ENCODE results near the gene DNAJC5. TPM values are rescaled to one million over a fixed set of nuclear protein-coding genes. Genes with fewer than 3 reads are reported as not detected.

Gene DNAJC5
- polyA plus RNA-seq, 1 donor (not counting 4 experiments of a cell fraction or from before 2014, with no cell fraction given) = 43.7 TPM

DNA sequence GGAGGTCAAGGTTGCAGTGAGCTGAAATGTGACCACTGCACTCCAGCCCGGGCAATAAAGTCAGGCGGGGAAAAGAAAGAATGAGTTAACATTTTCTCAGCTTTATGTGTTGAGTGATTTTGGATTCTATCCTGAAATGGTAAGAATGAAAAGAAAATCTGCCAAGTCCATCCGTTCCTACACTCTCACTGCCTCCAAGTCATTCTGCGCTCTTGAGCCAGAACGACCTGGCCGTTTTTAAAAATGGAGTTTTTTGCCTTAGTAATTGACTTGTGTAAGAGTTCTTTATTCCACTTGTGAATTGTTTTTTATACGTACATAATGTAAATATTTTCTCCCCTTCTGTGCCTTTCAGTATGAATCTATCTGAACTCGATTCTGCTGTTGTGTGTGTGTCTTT is 28.7 kb downstream of the DNAJC5 start:
- Histone ChIP-seq H4K20me1 (ENCODE audit: control insufficient read depth, extremely low read depth, insufficient read depth, low read length) (peaks cover 10% of the 10 kb centered on the region), H3K4me1 (ENCODE audit: control insufficient read depth, extremely low read depth, insufficient read depth, low read length) (no peaks in the 10 kb centered on the region), H3K9ac (ENCODE audit: control insufficient read depth, extremely low read depth, insufficient read depth, low read length) (no peak overlapping the region), H3K79me2 (ENCODE audit: control insufficient read depth, insufficient read depth, low read length) (peaks cover 77% of the 10 kb centered on the region), H3K27me3 (ENCODE audit: control insufficient read depth, extremely low read depth, insufficient read depth, low read length) (no peaks in the 10 kb centered on the region), H2AFZ (ENCODE audit: control insufficient read depth, low read length) (no peak overlapping the region), H3K36me3 (ENCODE audit: control insufficient read depth in 2 of 2, extremely low read depth in 1 of 2, insufficient read depth in 2 of 2, low read length in 2 of 2) (peaks cover 14 to 26% of the 10 kb centered on the region in 2 experiments), H3K9me3 (ENCODE audit: control insufficient read depth, low read depth, low read length) (no peaks in the 10 kb centered on the region), H3K27ac (ENCODE audit: control insufficient read depth, insufficient read depth, low read length) (no peak overlapping the region), H3K9me1 (ENCODE audit: control insufficient read depth, extremely low read depth, insufficient read depth, low read length) (no peaks in the 10 kb centered on the region), H3K4me2 (ENCODE audit: control insufficient read depth, extremely low read depth, insufficient read depth, low read depth, low read length) (no peak overlapping the region), H3K4me3 (ENCODE audit: control insufficient read depth in 2 of 3, extremely low read depth in 1 of 3, insufficient read depth in 2 of 3, low read depth in 1 of 3, low read length in 3 of 3) (no peak overlapping the region)
- FAIRE-seq (no peak), DNase-seq (ENCODE audit: low read depth, low spot score) (no peak)
- dilution Hi-C loops (cut with MboI; ENCODE audit: extremely low pct_ligation_motif_present, low sequenced_read_pairs) = no loop called here
- TF ChIP-seq EZH2 (IDR thresholded peaks at IDR 0.05; ENCODE audit: low read length) = no peak
- TF ChIP-seq, protein P1, sequence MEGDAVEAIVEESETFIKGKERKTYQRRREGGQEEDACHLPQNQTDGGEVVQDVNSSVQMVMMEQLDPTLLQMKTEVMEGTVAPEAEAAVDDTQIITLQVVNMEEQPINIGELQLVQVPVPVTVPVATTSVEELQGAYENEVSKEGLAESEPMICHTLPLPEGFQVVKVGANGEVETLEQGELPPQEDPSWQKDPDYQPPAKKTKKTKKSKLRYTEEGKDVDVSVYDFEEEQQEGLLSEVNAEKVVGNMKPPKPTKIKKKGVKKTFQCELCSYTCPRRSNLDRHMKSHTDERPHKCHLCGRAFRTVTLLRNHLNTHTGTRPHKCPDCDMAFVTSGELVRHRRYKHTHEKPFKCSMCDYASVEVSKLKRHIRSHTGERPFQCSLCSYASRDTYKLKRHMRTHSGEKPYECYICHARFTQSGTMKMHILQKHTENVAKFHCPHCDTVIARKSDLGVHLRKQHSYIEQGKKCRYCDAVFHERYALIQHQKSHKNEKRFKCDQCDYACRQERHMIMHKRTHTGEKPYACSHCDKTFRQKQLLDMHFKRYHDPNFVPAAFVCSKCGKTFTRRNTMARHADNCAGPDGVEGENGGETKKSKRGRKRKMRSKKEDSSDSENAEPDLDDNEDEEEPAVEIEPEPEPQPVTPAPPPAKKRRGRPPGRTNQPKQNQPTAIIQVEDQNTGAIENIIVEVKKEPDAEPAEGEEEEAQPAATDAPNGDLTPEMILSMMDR (optimal IDR thresholded peaks at IDR 0.05 in 1 of 3, IDR thresholded peaks at IDR 0.05 in 1 of 3, conservative IDR thresholded peaks at IDR 0.05 in 1 of 3; ENCODE audit: extremely low read depth in 1 of 3, insufficient read depth in 2 of 3, low read length in 3 of 3) = no peak

GRCh38 chr20:63924241-63924640 is 29.3 kb downstream of the DNAJC5 start:
- H3K36me3 ChIP-seq (ENCODE audit: control insufficient read depth in 2 of 2, extremely low read depth in 1 of 2, insufficient read depth in 2 of 2, low read length in 2 of 2) = peaks cover 19 to 28% of the 10 kb centered on the region in 2 experiments
- no peak for DNase-seq (ENCODE audit: low read depth, low spot score)
- H3K9me1 ChIP-seq (ENCODE audit: control insufficient read depth, extremely low read depth, insufficient read depth, low read length) = no peaks in the 10 kb centered on the region
- H4K20me1 ChIP-seq (ENCODE audit: control insufficient read depth, extremely low read depth, insufficient read depth, low read length) = peaks cover 10% of the 10 kb centered on the region
- H3K9ac ChIP-seq (ENCODE audit: control insufficient read depth, extremely low read depth, insufficient read depth, low read length) = no peak overlapping the region
- H3K4me3 ChIP-seq (ENCODE audit: control insufficient read depth in 2 of 3, extremely low read depth in 1 of 3, insufficient read depth in 2 of 3, low read depth in 1 of 3, low read length in 3 of 3) = no peak overlapping the region
- H3K4me1 ChIP-seq (ENCODE audit: control insufficient read depth, extremely low read depth, insufficient read depth, low read length) = no peaks in the 10 kb centered on the region
- peaks cover 72% of the 10 kb centered on the region for H3K79me2 ChIP-seq (ENCODE audit: control insufficient read depth, insufficient read depth, low read length)
- dilution Hi-C loops (cut with MboI; ENCODE audit: extremely low pct_ligation_motif_present, low sequenced_read_pairs) = no loop called here
- TF ChIP-seq, protein P1 (optimal IDR thresholded peaks at IDR 0.05 in 1 of 3, IDR thresholded peaks at IDR 0.05 in 1 of 3, conservative IDR thresholded peaks at IDR 0.05 in 1 of 3; ENCODE audit: extremely low read depth in 1 of 3, insufficient read depth in 2 of 3, low read length in 3 of 3) = no peak
- TF ChIP-seq EZH2 (IDR thresholded peaks at IDR 0.05; ENCODE audit: low read length) = no peak
- no peak overlapping the region for H2AFZ ChIP-seq (ENCODE audit: control insufficient read depth, low read length)
- H3K27ac ChIP-seq (ENCODE audit: control insufficient read depth, insufficient read depth, low read length) = no peak overlapping the region
- FAIRE-seq = no peak
- H3K27me3 ChIP-seq (ENCODE audit: control insufficient read depth, extremely low read depth, insufficient read depth, low read length) = no peaks in the 10 kb centered on the region
- H3K9me3 ChIP-seq (ENCODE audit: control insufficient read depth, low read depth, low read length) = no peaks in the 10 kb centered on the region
- H3K4me2 ChIP-seq (ENCODE audit: control insufficient read depth, extremely low read depth, insufficient read depth, low read depth, low read length) = no peak overlapping the region
